HuH-7 (cell line): ENCODE results near the gene LRRC30.

Source experiments
- DNase-seq: peaks from one replicate; pipeline ENCODE4 v3.0.0; 2011; ENCODE audit warnings: low spot score

LRRC30 gene

GRCh38 chr18:7237673-7238272, 6.9 kb downstream of the LRRC30 start:
- DNase-seq = no peak

- DNase-seq = no peak
Observed at GRCh38 chr18:7242926-7243325, 12.0 kb downstream of the LRRC30 start.

GRCh38 chr18:7248877-7249276, 18.0 kb downstream of the LRRC30 start:
- DNase-seq = no peak

GRCh38 chr18:7254163-7254562, 23.3 kb downstream of the LRRC30 start:
- DNase-seq = no peak

GRCh38 chr18:7255054-7255453, 24.2 kb downstream of the LRRC30 start:
- DNase-seq = no peak

- no peak for DNase-seq
Observed at GRCh38 chr18:7255643-7256042, 24.8 kb downstream of the LRRC30 start.

GRCh38 chr18:7256618-7257425, 25.9 kb downstream of the LRRC30 start:
- no peak for DNase-seq

- no peak for DNase-seq
Observed at GRCh38 chr18:7257426-7257740, 26.5 kb downstream of the LRRC30 start.

- no peak for DNase-seq
Observed at GRCh38 chr18:7259475-7259874, 28.6 kb downstream of the LRRC30 start.

GRCh38 chr18:7261199-7261598, 30.3 kb downstream of the LRRC30 start:
- DNase-seq = no peak

- DNase-seq = no peak
Observed at GRCh38 chr18:7267973-7268372, 37.1 kb downstream of the LRRC30 start.

GRCh38 chr18:7269942-7270341, 39.1 kb downstream of the LRRC30 start:
- DNase-seq = no peak

- DNase-seq = peak; percentile 33
Observed at GRCh38 chr18:7272311-7273049, 41.6 kb downstream of the LRRC30 start.

GRCh38 chr18:7273301-7273921, 42.5 kb downstream of the LRRC30 start:
- no peak for DNase-seq

GRCh38 chr18:7281579-7281978, 50.7 kb downstream of the LRRC30 start:
- DNase-seq = no peak
